Measurements from ENCODE around the gene NPR2. TPM values are rescaled to one million over a fixed set of nuclear protein-coding genes. Genes with fewer than 3 reads are reported as not detected.

The NPR2 gene
- total RNA-seq, 2 experiments from 2014 or later, result 4.7 to 9.8 TPM

- intact Hi-C loops (cut with micrococcal nuclease; ENCODE audit: unreplicated experiment), result no loop called here
- Histone ChIP-seq H4K20me1 (ENCODE audit: insufficient read depth, low read length) (no peaks in the 10 kb centered on the region), H3K4me2 (ENCODE audit: low read length) (no peak overlapping the region), H3K27ac (ENCODE audit: low read depth, low read length, poor library complexity, severe bottlenecking) (no peak overlapping the region), H3K9me3 (ENCODE audit: low read length) (no peaks in the 10 kb centered on the region), H3K36me3 (ENCODE audit: insufficient read depth, low read length) (no peaks in the 10 kb centered on the region), H3K9me2 (ENCODE audit: insufficient read depth, low read length) (no peaks in the 10 kb centered on the region), H2AFZ (ENCODE audit: low read length) (no peak overlapping the region), H3K79me2 (ENCODE audit: insufficient read depth, low read depth, low read length) (no peaks in the 10 kb centered on the region), H3K4me1 (ENCODE audit: insufficient read depth, low read length, poor library complexity, severe bottlenecking) (peaks cover 24% of the 10 kb centered on the region), H3K4me3 (ENCODE audit: low read depth, low read length, poor library complexity, severe bottlenecking) (no peak overlapping the region)
- BruUV-seq (replicated peaks), result no TSS peak
- DNase-seq (ENCODE audit: low spot score), result no peak
- POLR2A ChIA-PET, result interaction anchor here (0.9 kb wide), 1 partner anchor 9 kb away, joined by 4 read pairs; no protein-coding TSS in a partner anchor
- CTCF ChIA-PET (ENCODE audit: unreplicated experiment), result interaction anchor here (0.6 to 0.8 kb wide), 2 partner anchors 43 to 47 kb away, joined by 3 to 4 read pairs; no protein-coding TSS in a partner anchor
- TF ChIP-seq EZH2phosphoT487 (IDR thresholded peaks at IDR 0.05; ENCODE audit: borderline replicate concordance, low read depth, low read length), result no peak
- no peak for TF ChIP-seq CTCF (conservative IDR thresholded peaks at IDR 0.05; ENCODE audit: low read length)
Measured at GRCh38 chr9:35835766-35836165, 44.4 kb downstream of the NPR2 start.

GRCh38 chr9:35836595-35836994, 45.2 kb downstream of the NPR2 start:
- ChIA-PET POLR2A (no interaction called here), CTCF (ENCODE audit: unreplicated experiment) (no interaction called here)

More at GRCh38 chr9:35836595-35836994, 45.2 kb downstream of the NPR2 start:
- no TSS peak for BruUV-seq (replicated peaks)
- Histone ChIP-seq H2AFZ (ENCODE audit: low read length) (no peak overlapping the region), H3K36me3 (ENCODE audit: insufficient read depth, low read length) (no peaks in the 10 kb centered on the region), H3K4me3 (ENCODE audit: low read depth, low read length, poor library complexity, severe bottlenecking) (no peak overlapping the region), H3K9me3 (ENCODE audit: low read length) (no peaks in the 10 kb centered on the region), H3K27ac (ENCODE audit: low read depth, low read length, poor library complexity, severe bottlenecking) (no peak overlapping the region), H4K20me1 (ENCODE audit: insufficient read depth, low read length) (no peaks in the 10 kb centered on the region), H3K4me2 (ENCODE audit: low read length) (no peak overlapping the region), H3K4me1 (ENCODE audit: insufficient read depth, low read length, poor library complexity, severe bottlenecking) (peaks cover 24% of the 10 kb centered on the region), H3K79me2 (ENCODE audit: insufficient read depth, low read depth, low read length) (no peaks in the 10 kb centered on the region), H3K9me2 (ENCODE audit: insufficient read depth, low read length) (no peaks in the 10 kb centered on the region)
- DNase-seq (ENCODE audit: low spot score), result no peak
- no peak for TF ChIP-seq CTCF (conservative IDR thresholded peaks at IDR 0.05; ENCODE audit: low read length)
- TF ChIP-seq EZH2phosphoT487 (IDR thresholded peaks at IDR 0.05; ENCODE audit: borderline replicate concordance, low read depth, low read length), result no peak
- intact Hi-C loops (cut with micrococcal nuclease; ENCODE audit: unreplicated experiment), result no loop called here
